H1 (cell line): Measurements from ENCODE around the gene MAP4K4. TPM values are rescaled to one million over a fixed set of nuclear protein-coding genes. Genes with fewer than 3 reads are reported as not detected.

Experiments
- ATF2 ChIP-seq: IDR thresholded peaks from 2 replicates; pipeline ENCODE4 v1.6.1; 2012; ENCODE audit warnings: low read length, inconsistent platforms
- CBX5 ChIP-seq: fragments of 300-800, 300-1000 bp; sonication (generic); IDR thresholded peaks from 2 replicates; pipeline ENCODE4 v1.7.1; 2016; ENCODE audit warnings: antibody characterized with exemption, low read length, low read depth
- EP300 ChIP-seq, 2 experiments: IDR thresholded peaks; 1 replicate in 1 of 2; 2 replicates in 1 of 2; pipeline ENCODE4 v1.6.1; 2011 to 2012; ENCODE audit warnings: low read depth in 2 of 2, low read length in 2 of 2, mild to moderate bottlenecking in 2 of 2, borderline replicate concordance in 1 of 2, inconsistent platforms in 1 of 2, moderate library complexity in 1 of 2
- KDM1A ChIP-seq: fragments of 200-600, 300-600 bp; sonication (generic); IDR thresholded peaks from 2 replicates; pipeline ENCODE4 v1.7.1; 2016; ENCODE audit warnings: mild to moderate bottlenecking, low read length, borderline replicate concordance
- RAD21 ChIP-seq, 2 experiments: IDR thresholded peaks in 1 of 2; conservative IDR thresholded peaks in 1 of 2; 2 replicates each; pipeline ENCODE4 v1.6.1; 2011; ENCODE audit warnings: low read depth in 2 of 2, low read length in 2 of 2, improper control_type of control experiment in 1 of 2, inconsistent platforms in 1 of 2, mild to moderate bottlenecking in 1 of 2, moderate library complexity in 1 of 2
- RFX5 ChIP-seq: IDR thresholded peaks from 2 replicates; pipeline ENCODE4 v1.6.1; 2011; ENCODE audit warnings: low read depth, low read length, improper control_type of control experiment, borderline replicate concordance
- SIRT6 ChIP-seq: IDR thresholded peaks from one replicate; pipeline ENCODE4 v1.7.1; 2012; ENCODE audit warnings: low read length, inconsistent platforms
- TEAD4 ChIP-seq: IDR thresholded peaks from 2 replicates; pipeline ENCODE4 v1.6.1; 2012; ENCODE audit warnings: low read depth, low read length, inconsistent platforms, mixed read lengths
- polyA plus RNA-seq, 7 experiments: library from polyadenylated mRNA; depleted of rRNA in 3 of 7; stranded (reverse) in 5 of 7; unstranded in 2 of 7; fragments of >200 nt in 5 of 7; fragments of 200-250 nt in 2 of 7; gene quantifications; 1 replicate in 5 of 7; 2 replicates in 1 of 7; 4 replicates in 1 of 7; pipeline versions ENCODE4 v1.2.1 to v1.2.3, GENCODE V29; 2011 to 2013; ENCODE audit warnings: missing spikeins in 2 of 7, mixed read lengths in 2 of 7
- total RNA-seq: library from RNA; stranded (reverse); fragmentation: NEBNext Ultra II Directional; extraction: Animal tissue kit (Norgen Biotek cat#: 25700); gene quantifications from 2 replicates; pipeline ENCODE4 v1.2.1, GENCODE V29; 2021

MAP4K4 gene
- total and polyA plus RNA-seq, 2 of the 8 experiments (the other 6 are each of a cell fraction or from before 2014, with no cell fraction given), result 53.2 to 138 TPM

GRCh38 chr2:101872480-101872879 is 175.0 kb downstream of the MAP4K4 start (continued):
- TF ChIP-seq ATF2, result no peak
- TF ChIP-seq EP300 (IDR thresholded peaks at IDR 0.05; ENCODE audit: borderline replicate concordance in 1 of 2, low read depth in 2 of 2, low read length in 2 of 2), result no peak
- TF ChIP-seq KDM1A, result no peak
- no peak for TF ChIP-seq CBX5
- TF ChIP-seq RFX5, result no peak
- no peak for TF ChIP-seq TEAD4
- TF ChIP-seq SIRT6, result no peak
- no peak for TF ChIP-seq RAD21 (IDR thresholded peaks at IDR 0.05 in 1 of 2, conservative IDR thresholded peaks at IDR 0.05 in 1 of 2; ENCODE audit: low read depth in 2 of 2, low read length in 2 of 2)
- TF ChIP-seq, all 59 proteins: peak for 0
